ENCODE measurements around the gene SFXN5.

Gene SFXN5

GRCh38 chr2:72897785-72898584 is 173.5 kb downstream of the SFXN5 start:
- DNase-seq (ENCODE audit: low read depth) = no peak

GRCh38 chr2:72896446-72896845 is 175.1 kb downstream of the SFXN5 start:
- peak; percentile 35 for DNase-seq (ENCODE audit: low read depth)

GRCh38 chr2:72895759-72896281 is 175.7 kb downstream of the SFXN5 start:
- DNase-seq (ENCODE audit: low read depth) = peak; percentile 50

- DNase-seq (ENCODE audit: low read depth) = no peak
These were observed 176.4 kb downstream of the SFXN5 start for GRCh38 chr2:72895154-72895553.

- no peak for DNase-seq (ENCODE audit: low read depth)
These were observed 177.0 kb downstream of the SFXN5 start for GRCh38 chr2:72894514-72894913.

GRCh38 chr2:72893594-72894319 is 177.8 kb downstream of the SFXN5 start:
- peak; percentile 72 for DNase-seq (ENCODE audit: low read depth)

- peak; percentile 78 for DNase-seq (ENCODE audit: low read depth)
These were observed 178.9 kb downstream of the SFXN5 start for GRCh38 chr2:72892506-72893173.
